Measurements from ENCODE around the gene SPARCL1.
A peak's percentile ranks its signal among the peaks of the same experiment; 100 is the strongest.
"Not testable (repeated sequence)": the region's sequence is repeated elsewhere in the genome, so short reads cannot be mapped to it uniquely, and the experiment has no call there.

Gene SPARCL1

DNA sequence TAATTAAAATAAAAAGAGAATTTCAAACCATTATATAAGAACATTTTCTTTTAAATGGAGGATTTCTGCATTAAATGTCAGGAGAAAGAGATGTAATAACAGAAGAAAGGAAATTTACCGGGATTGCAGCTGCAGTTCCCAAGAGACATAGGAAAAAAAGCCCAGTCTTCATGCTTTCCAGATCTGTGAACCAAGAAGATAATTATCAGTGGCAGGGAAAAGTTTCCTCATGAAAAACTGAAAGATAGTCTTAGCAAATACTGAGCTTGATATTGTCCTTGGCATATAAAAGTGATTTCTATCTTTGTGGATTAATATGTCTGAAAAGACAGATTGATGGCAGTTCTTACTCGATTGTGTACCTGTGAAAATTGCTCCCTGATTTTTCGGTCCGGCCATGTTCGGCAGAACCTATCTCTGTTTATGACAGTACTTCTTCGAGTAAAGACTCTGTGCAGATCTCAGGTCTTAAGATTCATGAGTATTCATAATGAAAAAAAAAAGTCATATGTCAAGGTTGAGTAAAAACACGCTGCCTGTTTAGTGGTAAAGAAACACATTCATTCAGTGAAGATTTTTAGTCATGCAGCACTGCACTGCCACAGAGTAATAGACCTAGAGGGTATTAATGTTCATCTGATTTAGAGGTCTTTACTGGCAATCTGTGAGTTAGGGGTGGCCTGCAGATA lies 29.6 kb downstream of the SPARCL1 start:
- DNase-seq (ENCODE audit: low read depth): no peak

DNA sequence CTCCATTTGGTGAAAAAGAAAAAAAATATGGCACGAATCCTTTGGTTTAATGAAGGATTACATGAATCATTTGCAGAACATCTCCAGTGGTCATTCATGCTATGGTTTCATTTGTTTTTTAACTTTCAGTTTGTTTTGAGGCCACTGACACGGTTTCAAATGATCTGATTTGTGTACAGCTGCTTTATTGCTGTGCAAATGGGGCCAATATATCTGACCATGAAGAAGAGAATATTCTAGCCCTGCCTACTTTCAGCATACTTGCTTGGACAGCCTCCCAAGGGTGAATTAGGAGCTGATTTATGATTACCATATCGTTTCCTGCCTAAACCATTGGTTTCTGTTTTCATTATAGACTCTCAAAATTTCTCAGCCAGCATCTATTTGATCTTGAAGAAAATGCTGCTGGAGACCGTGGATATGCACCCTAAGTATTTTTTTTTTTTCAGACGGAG lies 30.7 kb downstream of the SPARCL1 start:
- DNase-seq (ENCODE audit: low read depth): peak; percentile 67

DNA sequence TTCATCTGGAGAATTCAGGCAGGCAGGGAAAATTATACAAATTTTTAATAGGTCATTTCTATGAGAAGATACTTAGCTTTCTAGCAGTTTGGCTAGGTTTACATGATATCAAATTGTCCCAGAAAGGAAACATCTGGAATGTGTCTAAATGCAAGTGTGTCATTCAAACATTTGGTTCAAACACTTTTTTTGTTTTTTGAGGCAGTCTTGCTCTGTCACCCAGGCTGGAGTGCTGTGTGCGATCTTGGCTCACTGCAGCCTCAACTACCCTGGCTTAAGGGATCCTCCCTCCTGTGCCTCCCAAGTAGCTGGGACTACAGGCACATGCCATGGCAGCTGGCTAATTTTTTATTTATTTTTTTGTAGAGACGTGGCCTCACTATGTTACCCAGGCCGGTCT lies 31.6 kb downstream of the SPARCL1 start:
- no peak for DNase-seq (ENCODE audit: low read depth)

DNA sequence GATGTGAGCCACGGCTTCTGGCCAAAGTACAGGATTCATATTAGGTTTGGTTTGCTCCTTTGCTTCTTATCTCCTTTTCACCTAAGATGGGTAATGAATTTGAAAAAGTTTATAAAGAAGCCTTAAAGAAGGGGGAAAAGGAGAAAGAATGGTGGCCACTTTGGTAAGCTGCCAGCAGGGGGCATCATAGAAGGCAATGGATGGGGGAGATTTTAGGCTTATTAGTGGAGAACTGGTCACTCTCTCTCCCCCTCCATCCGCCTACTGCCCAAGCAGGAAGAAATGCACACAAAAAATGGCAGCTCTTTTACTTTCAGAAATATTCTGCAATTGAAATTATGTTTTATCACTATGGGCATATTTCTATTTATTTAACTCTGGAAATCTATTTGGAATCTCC lies 32.0 kb downstream of the SPARCL1 start:
- no peak for DNase-seq (ENCODE audit: low read depth)

DNA sequence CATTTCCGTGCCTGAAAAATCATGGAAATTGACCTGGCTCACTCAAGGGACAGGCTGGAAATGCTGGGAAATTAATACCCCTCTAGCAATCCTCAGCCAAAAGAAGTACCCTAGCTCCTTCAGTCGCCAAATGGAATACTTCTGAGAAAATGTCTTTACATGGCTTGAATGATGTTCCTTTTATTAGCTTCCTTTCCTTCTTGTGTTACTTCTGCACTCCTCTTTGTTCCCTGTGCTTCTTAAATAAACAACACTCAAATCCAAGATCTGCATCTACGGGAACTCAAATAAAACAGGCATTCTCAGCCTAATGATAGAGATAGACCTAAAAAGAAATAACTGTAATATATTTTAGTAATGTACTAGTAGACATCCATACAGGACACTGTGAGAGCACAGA lies 36.1 kb downstream of the SPARCL1 start:
- no peak for DNase-seq (ENCODE audit: low read depth)

DNA sequence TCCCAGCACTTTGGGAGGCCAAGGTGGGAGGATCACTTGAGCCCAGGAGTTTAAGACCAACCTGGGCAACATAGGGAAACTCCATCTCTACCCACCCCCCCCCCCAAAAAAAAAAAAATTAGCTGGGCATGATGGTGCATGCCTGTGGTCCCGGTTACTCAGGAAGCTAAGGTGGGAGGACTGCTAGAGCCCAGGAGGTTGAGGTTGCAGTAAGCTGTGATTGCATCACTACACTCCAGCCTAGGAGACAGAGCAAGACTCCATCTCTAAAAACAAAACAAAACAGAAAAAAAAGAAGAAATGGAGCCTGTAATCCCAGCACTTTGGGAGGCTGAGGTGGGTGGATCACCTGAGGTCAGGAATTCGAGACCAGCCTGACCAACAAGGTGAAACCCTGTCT lies 37.3 kb downstream of the SPARCL1 start:
- DNase-seq (ENCODE audit: low read depth): not testable (repeated sequence)

DNA sequence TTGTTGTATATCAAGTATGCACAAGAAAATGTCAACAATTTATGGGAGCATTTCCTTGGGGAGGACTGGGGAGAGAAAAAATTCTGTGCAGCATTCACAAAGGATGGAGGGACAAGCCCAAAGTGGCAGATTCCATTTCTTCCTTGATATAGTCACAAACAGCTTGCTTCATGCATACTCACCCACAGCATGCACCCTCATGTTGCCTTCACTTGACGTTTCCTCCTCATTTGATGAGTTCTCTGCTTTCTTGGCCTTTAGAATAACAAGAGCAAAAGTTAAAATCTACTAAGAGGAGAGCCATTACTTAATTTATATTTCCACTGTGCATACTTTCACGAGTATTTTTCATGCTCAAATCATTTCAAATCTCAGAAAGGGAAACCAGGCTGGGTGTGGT lies 37.7 kb downstream of the SPARCL1 start:
- DNase-seq (ENCODE audit: low read depth): no peak

DNA sequence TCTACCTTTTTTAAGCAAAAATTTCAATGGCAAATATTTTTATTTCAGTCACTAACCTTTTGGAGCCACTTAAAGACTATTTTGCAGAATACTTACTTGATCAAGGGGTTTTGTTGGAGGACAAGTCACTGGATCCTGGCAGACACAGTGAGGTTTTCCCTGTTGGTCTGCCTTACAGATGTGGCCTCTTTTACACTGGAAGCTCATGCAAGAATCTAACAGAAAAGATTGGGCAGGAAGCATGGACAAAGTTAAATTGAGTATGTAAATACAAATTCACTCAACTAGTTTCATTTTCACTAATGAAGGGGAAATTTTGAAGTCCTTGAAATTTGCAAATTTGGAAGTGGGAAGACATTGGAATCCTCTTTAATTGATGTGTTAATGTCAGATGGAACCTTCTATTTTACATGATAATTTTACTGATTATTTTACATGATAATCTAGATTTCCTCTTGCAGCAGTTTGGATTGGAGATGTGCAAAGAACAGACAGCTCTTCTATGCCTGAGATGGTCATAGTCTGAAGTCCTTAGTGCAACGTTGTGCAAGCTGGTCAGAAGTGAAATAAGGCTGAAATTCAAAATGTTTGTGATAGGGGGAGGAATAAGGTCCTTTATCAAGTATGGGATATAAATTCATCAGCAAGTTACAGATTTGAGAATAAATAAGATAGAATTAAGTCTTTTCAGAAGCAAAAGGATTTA lies 38.4 kb downstream of the SPARCL1 start:
- no peak for DNase-seq (ENCODE audit: low read depth)

DNA sequence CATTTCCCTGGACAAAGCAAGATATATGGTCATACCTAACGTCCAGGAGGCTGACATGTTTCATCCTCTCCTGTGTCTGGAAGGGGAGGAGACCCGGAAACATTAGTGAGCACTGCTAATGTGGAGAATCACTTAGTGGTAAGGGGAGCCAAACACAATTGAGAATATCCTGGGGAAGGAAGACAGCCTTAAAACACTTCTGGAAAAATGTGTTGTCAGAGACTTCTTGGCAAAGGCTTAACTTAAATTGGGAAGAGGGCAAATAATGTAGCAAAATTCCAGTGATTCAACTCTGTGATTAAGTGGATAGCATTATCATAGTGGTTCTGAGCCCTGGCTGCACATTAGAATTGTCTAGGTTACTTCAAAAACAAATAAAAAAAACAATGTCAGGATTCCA lies 39.5 kb downstream of the SPARCL1 start:
- DNase-seq (ENCODE audit: low read depth): peak; percentile 44

DNA sequence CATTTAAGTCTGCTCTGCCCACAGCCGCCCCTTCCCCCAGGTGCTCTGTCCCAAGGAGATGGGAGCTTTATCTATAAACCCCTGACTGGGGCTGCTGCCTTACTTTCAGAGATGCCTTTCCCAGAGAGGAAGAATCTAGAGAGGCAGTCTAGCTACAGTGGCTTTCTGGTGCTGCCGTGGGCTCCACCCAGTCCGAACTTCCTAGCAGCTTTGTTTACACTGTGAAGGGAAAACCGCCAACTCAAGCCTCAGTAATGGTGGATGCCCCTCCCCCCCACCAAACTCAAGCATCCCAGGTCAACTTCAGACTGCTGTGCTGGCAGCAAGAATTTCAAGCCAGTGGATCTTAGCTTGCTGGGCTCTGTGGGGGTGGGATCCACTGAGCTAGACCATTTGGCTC lies 40.5 kb downstream of the SPARCL1 start:
- peak; percentile 28 for DNase-seq (ENCODE audit: low read depth)

DNA sequence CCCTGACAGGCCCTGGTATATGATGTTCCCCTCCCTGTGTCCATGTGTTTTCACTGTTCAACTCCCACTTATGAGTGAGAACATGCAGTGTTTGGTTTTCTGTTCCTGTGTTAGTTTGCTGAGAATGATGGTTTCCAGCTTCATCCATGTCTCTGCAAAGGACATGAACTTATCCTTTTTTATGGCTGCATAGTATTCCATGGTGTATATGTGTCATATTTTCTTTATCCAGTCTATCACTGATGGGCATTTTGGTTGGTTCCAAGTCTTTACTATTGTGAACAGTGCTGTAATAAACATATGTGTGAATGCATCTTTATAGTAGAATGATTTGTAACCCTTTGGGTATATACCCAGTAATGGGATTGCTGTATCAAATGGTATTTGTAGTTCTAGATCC lies 45.9 kb downstream of the SPARCL1 start:
- DNase-seq (ENCODE audit: low read depth): not testable (repeated sequence)

DNA sequence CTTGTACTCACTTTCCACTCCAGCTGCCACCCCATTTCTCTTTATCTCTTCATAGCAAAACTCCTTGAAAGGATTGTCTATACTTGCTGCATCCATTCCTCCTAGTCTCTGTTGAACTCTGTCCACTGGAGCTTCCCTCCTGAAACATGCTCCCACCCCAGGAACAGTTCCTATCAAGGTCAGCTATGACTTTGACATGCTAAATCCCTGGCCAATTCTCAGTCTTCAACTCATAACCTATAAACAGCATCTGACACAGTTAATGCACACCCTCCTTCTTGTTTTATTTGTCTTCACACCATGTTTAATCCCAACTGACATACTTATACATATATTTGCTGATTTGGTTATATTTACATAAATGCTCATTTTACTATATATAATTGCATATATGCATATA lies 47.8 kb downstream of the SPARCL1 start:
- DNase-seq (ENCODE audit: low read depth): no peak

DNA sequence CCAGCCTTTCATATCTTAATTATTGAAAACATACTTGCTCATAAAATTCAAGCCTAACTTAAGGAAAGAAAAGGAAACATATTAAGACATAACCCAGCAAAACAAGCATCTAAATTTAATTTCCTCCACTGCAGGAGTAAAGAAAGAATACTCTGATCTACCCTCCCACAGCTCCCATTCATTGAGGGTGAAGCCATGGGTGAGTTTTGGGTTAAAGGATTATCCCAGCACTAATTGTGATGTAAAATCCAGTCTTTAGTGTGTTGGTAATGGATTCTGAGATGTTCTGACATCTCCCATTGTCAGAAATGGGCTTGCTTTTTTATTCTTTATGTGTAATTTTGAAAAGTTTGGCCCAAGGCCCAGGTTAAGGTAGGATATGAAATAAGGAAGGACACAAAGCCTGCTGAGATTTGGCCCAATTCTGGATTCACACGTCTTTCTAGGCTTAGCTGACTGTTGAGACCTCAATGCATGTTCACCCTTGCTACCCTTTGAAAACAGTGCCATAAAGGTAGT lies 50.4 kb downstream of the SPARCL1 start:
- no peak for DNase-seq (ENCODE audit: low read depth)

DNA sequence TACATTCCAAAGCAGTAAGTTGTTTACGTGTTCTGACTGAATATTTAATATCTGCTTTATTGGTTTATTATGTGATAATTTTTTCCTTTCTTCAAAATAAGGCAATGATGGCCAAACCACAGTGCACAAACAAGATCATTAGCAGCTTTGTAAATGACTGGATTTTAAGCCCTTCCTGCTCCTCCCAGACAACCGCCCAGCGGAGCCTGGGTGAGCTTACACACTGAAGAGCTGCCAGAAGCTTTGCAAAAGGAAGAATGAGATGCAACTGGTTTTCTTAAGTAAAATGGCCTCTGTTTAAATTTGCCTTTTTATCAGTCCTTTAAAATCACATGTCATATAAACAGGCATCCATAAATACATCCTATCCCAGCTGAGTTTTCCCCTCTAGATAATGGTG lies 52.2 kb downstream of the SPARCL1 start:
- no peak for DNase-seq (ENCODE audit: low read depth)

DNA sequence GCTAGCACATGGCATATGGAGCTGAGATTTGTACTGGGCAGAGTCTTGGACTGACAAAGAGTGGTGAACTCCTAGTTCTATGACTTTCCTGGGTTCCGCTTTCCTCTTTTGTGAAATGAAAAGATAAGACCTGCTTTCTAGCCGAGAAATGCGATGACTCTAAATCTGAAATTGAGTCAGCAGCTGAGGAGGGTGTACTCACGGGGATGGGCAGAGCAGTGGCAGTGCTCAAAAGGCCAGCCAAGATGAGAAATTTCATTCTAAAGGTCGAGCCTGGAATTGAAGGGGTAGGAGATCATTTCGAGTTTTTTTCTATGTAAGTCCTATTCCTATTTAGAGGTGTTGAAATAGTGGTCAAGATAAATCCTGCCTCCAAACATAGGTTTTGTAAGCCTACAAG lies 59.8 kb downstream of the SPARCL1 start:
- DNase-seq (ENCODE audit: low read depth): no peak

DNA sequence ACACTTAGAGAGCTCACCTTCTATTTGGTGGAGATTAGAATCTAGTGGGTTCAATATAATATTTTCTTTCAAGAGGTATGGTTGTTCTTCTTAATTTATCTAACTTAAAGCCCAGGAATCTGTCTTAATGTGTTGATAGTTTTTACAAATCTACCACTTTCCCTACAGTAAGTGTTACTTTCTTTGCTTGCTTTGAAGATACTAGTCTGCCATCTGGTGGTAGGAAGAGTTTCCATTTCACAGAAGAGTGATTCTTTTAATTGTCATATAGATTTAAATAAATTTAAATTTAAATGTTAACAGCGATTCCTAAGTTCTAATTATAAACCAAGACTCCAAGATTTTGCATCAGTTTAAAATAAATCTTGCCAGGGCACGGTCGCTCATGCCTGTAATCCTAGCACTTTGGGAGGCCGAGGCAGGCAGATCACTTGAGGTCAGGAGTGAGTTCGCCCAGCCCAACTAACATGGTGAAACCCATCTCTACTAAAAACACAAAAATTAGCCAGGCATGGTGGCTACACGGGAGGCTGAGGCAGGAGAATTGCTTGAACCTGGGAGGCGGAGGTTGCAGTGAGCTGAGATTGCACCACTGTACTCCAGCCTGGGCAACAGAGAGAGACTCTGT lies 63.3 kb downstream of the SPARCL1 start:
- DNase-seq (ENCODE audit: low read depth): peak; percentile 58

DNA sequence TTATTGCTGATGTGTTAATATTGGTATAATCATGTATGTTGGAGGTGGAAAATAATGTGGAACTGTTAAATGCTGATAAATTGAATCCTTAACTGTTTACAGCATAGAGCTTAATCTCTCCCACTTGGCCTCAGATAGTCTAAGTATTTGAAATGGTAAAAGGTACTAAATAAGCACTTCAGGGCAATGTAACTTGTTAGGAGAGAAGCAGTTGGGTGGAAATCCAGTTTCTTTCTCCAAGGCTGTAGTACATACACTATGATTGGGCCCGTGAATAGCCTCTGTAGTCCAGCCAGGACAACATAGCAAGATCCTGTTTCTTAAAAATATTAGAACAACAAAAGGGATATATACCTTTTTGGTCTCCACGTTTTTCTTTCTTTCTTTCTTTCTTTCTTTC lies 67.1 kb downstream of the SPARCL1 start:
- DNase-seq (ENCODE audit: low read depth): no peak

DNA sequence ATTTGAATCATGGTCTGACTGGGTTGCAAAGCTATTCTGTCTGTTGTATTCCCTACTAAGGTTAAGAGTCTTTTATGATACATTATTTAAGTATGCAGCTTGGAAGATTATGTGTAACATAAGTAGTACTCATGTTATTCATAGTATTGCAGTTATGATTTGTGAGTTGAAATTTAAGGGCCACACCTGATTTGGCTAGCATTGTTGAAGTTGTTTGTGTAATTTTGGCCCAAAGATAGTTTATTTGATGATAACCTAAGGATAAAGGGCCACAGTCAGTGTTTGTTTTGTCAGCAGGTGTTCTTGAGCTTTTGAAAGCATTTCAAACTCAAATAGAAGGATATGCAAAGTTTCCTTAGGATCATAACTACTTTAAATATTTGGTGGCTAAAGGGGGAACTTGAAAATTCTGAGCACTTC lies 67.9 kb downstream of the SPARCL1 start:
- no peak for DNase-seq (ENCODE audit: low read depth)

DNA sequence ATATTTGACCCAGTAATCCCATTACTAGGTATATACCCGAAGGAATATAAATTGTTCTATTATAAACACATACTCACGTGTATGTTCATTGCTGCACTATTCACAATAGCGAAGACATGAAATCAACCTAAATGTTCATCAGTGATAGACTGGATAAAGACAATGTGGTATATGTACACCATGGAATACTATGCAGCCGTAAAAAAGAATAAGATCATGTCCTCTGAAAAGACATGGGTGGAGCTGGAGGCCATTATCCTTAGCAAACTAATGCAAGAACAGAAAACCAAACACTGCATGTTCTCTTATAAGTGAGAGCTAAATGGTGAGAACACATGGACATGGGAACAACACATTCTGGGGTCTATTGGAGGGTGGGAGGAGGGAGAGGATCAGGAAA lies 70.3 kb downstream of the SPARCL1 start:
- DNase-seq (ENCODE audit: low read depth): no peak

DNA sequence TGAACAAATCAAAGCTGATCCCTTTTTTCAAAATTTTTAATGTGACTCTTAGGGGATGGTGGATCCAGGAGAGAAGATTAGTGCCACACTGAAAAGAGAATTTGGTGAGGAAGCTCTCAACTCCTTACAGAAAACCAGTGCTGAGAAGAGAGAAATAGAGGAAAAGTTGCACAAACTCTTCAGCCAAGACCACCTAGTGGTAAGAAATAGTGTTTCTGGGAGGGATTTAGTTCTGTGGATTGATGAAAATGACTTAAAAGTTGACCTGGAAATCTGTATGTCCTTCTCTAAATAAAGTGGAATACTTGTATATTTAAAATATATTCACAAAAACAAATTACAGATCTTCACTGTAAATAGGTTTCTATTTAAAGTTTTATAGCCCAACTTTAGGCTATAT lies 77.6 kb downstream of the SPARCL1 start:
- no peak for DNase-seq (ENCODE audit: low read depth)

DNA sequence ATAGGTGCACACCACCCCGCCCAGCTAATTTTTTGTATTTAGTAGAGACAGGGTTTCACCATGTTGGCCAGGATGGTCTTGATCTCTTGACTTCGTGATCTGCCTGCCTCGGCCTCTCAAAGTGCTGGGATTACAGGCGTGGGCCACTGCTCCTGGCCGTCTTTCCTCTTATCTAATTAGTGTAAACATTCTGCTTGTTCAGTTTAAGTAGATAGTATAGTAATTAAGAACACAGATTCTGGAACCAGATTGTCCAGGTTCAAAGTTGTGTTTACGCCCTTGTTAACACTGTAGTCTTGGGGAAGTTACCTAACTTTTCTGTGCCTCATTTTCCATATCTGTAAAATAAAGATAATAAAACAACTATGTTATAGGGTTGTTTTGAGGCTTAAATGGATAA lies 82.8 kb downstream of the SPARCL1 start:
- not testable (repeated sequence) for DNase-seq (ENCODE audit: low read depth)

DNA sequence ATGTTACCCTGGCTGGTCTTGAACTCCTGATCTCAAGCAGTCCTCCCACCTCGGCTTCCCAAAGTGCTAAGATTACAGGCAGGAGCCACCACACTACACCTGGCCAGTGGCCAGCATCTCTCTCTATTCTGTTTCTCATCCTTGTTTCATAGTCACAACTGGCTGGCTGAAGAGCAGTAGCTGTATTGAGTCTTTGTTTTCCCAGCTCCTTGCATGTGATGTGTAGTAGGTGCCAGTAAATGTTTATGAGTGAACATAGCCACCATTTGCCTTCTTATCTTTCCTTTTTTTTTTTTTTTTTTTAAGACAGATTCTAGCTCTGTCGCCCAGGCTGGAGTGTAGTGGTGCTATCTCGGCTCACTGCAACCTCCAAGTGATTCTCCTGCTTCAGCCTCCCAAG lies 83.2 kb downstream of the SPARCL1 start:
- no peak for DNase-seq (ENCODE audit: low read depth)

DNA sequence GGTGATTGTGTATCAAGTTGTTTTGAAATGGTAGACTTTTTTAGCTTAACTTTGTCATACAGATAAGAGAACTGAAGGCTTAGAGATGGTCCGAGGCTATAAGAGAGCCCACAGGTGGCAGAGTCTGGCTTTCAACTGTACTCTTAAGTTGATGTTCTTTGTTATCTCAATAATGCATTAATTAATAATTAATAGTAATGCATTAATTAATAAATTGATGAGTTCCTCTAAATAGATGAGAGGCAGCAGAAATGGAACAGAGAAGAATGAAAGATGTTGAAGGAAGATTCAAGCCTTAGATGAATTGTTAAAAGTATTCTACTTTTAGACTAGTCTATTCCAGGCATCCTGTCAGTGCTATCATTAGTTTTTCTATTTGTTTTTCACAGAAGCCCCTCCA lies 84.4 kb downstream of the SPARCL1 start:
- no peak for DNase-seq (ENCODE audit: low read depth)
